ENCODE results near the gene WASF3.
"Not testable (repeated sequence)": the region's sequence is repeated elsewhere in the genome, so short reads cannot be mapped to it uniquely, and the experiment has no call there.

The WASF3 gene

DNA sequence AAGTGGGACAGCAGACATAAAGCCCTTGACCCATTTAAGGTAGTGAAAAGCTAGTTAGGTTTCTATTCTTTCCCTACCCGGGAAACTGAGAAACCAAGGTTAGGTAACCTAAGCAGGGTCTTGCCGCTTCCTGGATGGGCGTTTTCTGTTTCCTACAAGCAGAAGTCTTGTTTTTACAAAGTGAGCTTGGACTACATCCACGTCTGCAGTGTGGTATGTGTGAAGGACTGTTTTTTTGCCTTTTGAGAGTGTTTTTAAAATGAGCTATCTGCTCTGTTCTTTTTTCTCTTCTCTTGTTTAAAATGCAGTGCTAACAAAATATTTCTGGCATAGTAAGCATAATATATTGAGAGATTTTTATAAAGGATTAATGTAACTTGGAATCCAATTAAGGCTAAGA is 153.7 kb downstream of the WASF3 start:
- Mint-ChIP-seq H3K4me3 (no peak overlapping the region), H3K9me3 (no peaks in the 10 kb centered on the region), H3K27ac (no peak overlapping the region), H3K36me3 (no peaks in the 10 kb centered on the region), H3K4me1 (no peaks in the 10 kb centered on the region)
- DNase-seq (ENCODE audit: low spot score in 2 of 2) (no peak), ATAC-seq (no peak)

- H3K4me3 Mint-ChIP-seq: no peak overlapping the region
These were observed 155.9 kb downstream of the WASF3 start for GRCh38 chr13:26713341-26713740.

GRCh38 chr13:26716984-26717383 is 159.5 kb downstream of the WASF3 start:
- Mint-ChIP-seq H3K36me3 (no peaks in the 10 kb centered on the region), H3K27ac (no peak overlapping the region), H3K4me1 (peaks cover 22% of the 10 kb centered on the region), H3K4me3 (no peak overlapping the region), H3K9me3 (no peaks in the 10 kb centered on the region)
- ATAC-seq (no peak), DNase-seq (ENCODE audit: low spot score in 2 of 2) (no peak)

More at GRCh38 chr13:26713341-26713740, 155.9 kb downstream of the WASF3 start:
- no peaks in the 10 kb centered on the region for H3K36me3 Mint-ChIP-seq
- peak in 1 of 2 donors; percentile 37 for DNase-seq (ENCODE audit: low spot score in 2 of 2)
- H3K4me1 Mint-ChIP-seq: no peaks in the 10 kb centered on the region
- no peaks in the 10 kb centered on the region for H3K9me3 Mint-ChIP-seq
- ATAC-seq: peak; percentile 11
- no peak overlapping the region for H3K27ac Mint-ChIP-seq

- no peak for ATAC-seq
- H3K4me1 Mint-ChIP-seq: peaks cover 28% of the 10 kb centered on the region
- no peak overlapping the region for H3K4me3 Mint-ChIP-seq
- H3K27ac Mint-ChIP-seq: peak overlapping the region; percentile 26
- no peak for DNase-seq (ENCODE audit: low spot score in 2 of 2)
- no peaks in the 10 kb centered on the region for H3K9me3 Mint-ChIP-seq
- H3K36me3 Mint-ChIP-seq: no peaks in the 10 kb centered on the region
These were observed 160.7 kb downstream of the WASF3 start for GRCh38 chr13:26718146-26718545.

- no peaks in the 10 kb centered on the region for H3K36me3 Mint-ChIP-seq
- H3K4me3 Mint-ChIP-seq: no peak overlapping the region
- DNase-seq (ENCODE audit: low spot score in 2 of 2) (peak in 1 of 2 donors; percentile 38), ATAC-seq (no peak)
- H3K4me1 Mint-ChIP-seq: peaks cover 28% of the 10 kb centered on the region
- no peaks in the 10 kb centered on the region for H3K9me3 Mint-ChIP-seq
- H3K27ac Mint-ChIP-seq: peak overlapping the region; percentile 26
These were observed 161.4 kb downstream of the WASF3 start for GRCh38 chr13:26718872-26719271.

DNA sequence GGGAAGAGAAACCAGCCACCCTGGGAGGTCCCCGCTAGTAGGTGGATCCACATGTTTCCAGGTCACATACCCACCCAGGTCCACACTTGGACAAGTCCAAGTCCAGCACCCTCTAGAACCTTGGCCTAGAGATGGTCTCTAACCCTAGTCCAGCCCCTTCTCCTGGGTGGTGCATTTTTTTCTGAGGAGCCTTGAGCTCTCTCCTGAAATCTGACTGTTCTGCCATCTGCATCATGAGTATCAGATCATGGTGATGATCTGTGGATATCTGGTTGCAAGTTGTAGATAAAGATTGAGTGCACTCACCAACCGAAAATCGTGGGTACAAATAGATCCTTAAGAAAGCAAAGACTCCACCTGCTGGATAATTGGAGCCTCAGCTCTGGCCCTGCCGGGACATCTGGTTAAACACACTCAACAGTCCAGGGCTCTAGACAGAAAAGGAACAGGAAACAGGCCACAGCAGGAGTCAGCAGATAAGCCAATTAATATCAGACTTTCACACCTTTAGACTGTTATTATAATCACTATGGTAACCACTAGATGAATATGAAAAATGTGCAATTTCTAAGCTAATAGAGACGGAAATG is 162.0 kb downstream of the WASF3 start:
- Mint-ChIP-seq H3K4me1 (peaks cover 28% of the 10 kb centered on the region), H3K9me3 (no peaks in the 10 kb centered on the region), H3K36me3 (no peaks in the 10 kb centered on the region), H3K4me3 (no peak overlapping the region), H3K27ac (peak overlapping the region; percentile 35)
- ATAC-seq (no peak), DNase-seq (ENCODE audit: low spot score in 2 of 2) (peak in 1 of 2 donors; percentile 18)

- peak; percentile 24 to 60 for DNase-seq (ENCODE audit: low spot score in 2 of 2)
- Mint-ChIP-seq H3K4me1 (peaks cover 28% of the 10 kb centered on the region), H3K36me3 (no peaks in the 10 kb centered on the region), H3K4me3 (peak overlapping the region; percentile 75), H3K27ac (peak overlapping the region; percentile 82), H3K9me3 (no peaks in the 10 kb centered on the region)
- ATAC-seq: peak; percentile 85
These were observed 164.0 kb downstream of the WASF3 start for GRCh38 chr13:26721251-26722121.

DNA sequence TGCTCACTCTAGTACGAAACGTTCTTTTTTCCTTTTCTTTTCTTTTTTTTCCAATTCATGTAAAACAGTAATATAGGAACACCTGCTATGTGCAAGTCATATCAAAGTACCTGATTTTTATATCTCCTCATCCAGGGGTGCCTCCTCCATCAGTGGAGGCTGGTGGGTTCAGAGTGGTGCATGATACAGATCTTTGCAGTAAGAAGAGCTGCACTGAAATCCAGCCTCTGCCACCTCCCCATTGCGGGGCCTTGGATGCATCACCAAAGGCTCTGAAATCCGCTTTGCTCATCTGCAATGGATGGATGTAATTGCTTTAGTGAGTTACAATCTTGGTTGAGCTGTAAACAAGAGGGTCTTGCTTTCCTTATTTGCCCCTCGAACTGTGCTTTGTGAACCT is 164.8 kb downstream of the WASF3 start:
- Mint-ChIP-seq H3K4me1 (peaks cover 28% of the 10 kb centered on the region), H3K4me3 (peak overlapping the region; percentile 75), H3K27ac (peak overlapping the region; percentile 82), H3K9me3 (no peaks in the 10 kb centered on the region), H3K36me3 (no peaks in the 10 kb centered on the region)
- no peak for ATAC-seq
- DNase-seq (ENCODE audit: low spot score in 2 of 2): peak in 1 of 2 donors; percentile 33

- H3K36me3 Mint-ChIP-seq, H3K27ac Mint-ChIP-seq, H3K4me3 Mint-ChIP-seq, ATAC-seq, H3K9me3 Mint-ChIP-seq: not testable (repeated sequence)
- H3K4me1 Mint-ChIP-seq: peaks cover 28% of the 10 kb centered on the region
- peak in 1 of 2 donors; percentile 3 for DNase-seq (ENCODE audit: low spot score in 2 of 2)
These were observed 166.1 kb downstream of the WASF3 start for GRCh38 chr13:26723620-26724019.

DNA sequence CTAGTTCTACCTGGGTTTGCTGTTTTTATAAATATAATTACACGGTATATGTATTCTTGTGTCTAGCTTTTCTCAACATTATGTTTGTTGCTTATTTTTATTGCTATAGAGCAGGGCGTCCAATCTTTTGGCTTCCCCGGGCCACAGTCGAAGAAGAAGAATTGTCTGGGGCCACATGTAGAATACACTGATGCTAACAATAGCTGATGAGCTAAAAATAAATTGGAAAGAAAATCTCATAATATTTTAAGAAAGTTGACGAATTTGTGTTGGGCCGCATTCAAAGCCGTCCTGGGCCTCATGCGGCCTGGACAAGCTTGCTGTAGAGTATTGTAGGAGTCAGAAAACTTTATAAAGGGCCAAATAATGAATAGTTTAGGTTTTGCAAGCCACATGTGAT is 169.2 kb downstream of the WASF3 start:
- no peaks in the 10 kb centered on the region for H3K36me3 Mint-ChIP-seq
- no peak for DNase-seq (ENCODE audit: low spot score in 2 of 2)
- H3K4me1 Mint-ChIP-seq: peaks cover 9% of the 10 kb centered on the region
- H3K9me3 Mint-ChIP-seq: no peaks in the 10 kb centered on the region
- no peak for ATAC-seq
- no peak overlapping the region for H3K27ac Mint-ChIP-seq
- no peak overlapping the region for H3K4me3 Mint-ChIP-seq

- DNase-seq (ENCODE audit: low spot score in 2 of 2): no peak
- peaks cover 5% of the 10 kb centered on the region for H3K4me1 Mint-ChIP-seq
- H3K36me3 Mint-ChIP-seq: no peaks in the 10 kb centered on the region
- H3K4me3 Mint-ChIP-seq: no peak overlapping the region
- H3K9me3 Mint-ChIP-seq: no peaks in the 10 kb centered on the region
- no peak overlapping the region for H3K27ac Mint-ChIP-seq
- no peak for ATAC-seq
These were observed 169.6 kb downstream of the WASF3 start for GRCh38 chr13:26727122-26727521.

- no peak overlapping the region for H3K27ac Mint-ChIP-seq
- H3K36me3 Mint-ChIP-seq: no peaks in the 10 kb centered on the region
- ATAC-seq (no peak), DNase-seq (ENCODE audit: low spot score in 2 of 2) (no peak)
- no peaks in the 10 kb centered on the region for H3K9me3 Mint-ChIP-seq
- no peak overlapping the region for H3K4me3 Mint-ChIP-seq
- H3K4me1 Mint-ChIP-seq: no peaks in the 10 kb centered on the region
These were observed 170.2 kb downstream of the WASF3 start for GRCh38 chr13:26727633-26728032.

DNA sequence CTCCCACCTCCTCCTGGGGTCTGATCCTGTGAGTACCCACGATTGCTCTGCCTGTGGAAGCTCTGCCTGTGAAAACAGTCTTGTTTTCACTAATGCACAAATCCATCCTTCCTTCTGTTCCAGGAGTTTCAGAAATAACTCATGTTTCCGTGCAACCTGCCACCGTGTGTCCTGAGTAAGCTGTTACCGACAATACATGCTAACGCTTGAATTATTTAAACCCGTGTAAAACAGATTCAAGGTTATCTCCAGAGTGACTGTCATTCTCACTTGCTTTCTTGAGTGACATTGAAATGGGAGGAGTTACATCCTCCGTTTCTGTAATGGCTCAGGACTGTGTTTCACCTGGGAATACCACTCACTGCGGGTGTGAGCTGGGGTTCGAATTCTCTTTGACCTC is 178.2 kb downstream of the WASF3 start:
- Mint-ChIP-seq H3K9me3 (peaks cover 6% of the 10 kb centered on the region), H3K4me3 (no peak overlapping the region), H3K27ac (no peak overlapping the region), H3K36me3 (no peaks in the 10 kb centered on the region), H3K4me1 (no peaks in the 10 kb centered on the region)
- ATAC-seq (no peak), DNase-seq (ENCODE audit: low spot score in 2 of 2) (no peak)

All from stimulated activated effector memory CD8-positive, alpha-beta T cell treated with anti-CD3 and anti-CD28 coated beads, Interleukin-12 subunit alpha, Interleukin-12 subunit beta, amount 100 ng/mL, for 72 hours (primary cell).